CD4-positive, alpha-beta T cell (primary cell): ENCODE results near the gene PLN. TPM values are rescaled to one million over a fixed set of nuclear protein-coding genes. Genes with fewer than 3 reads are reported as not detected.

ENCODE experiments used
- ATAC-seq: fragments of 200-7000 bp; cut with Tn5 transposase; one replicate; pipeline ENCODE4 v1.10.0; 2022; ENCODE audit warnings: mild to moderate bottlenecking; ENCODE audit not compliant: poor library complexity
- CTCF ChIA-PET: fragments of 350-600 bp; sonication (Branson Sonifier 250); formaldehyde crosslinking; loops from one replicate; lab custom pipeline; 2021; ENCODE audit warnings: antibody characterized with exemption, inconsistent platforms; lab: Charles Lee
- POLR2A ChIA-PET: fragments of 350-600 bp; sonication (Branson Sonifier 250); formaldehyde crosslinking; loops from one replicate; lab custom pipeline; 2021; ENCODE audit warnings: antibody characterized with exemption, inconsistent platforms; lab: Charles Lee
- DNase-seq, 14 experiments: peaks; one replicate each; pipeline ENCODE4 v3.0.0-alpha.2; 2013 to 2020; ENCODE audit warnings: mixed read lengths in 2 of 14
- H3K27ac ChIP-seq, 2 donors: one replicate each; pipeline versions ENCODE4 v1.5.1 to v1.7.0; 2013; ENCODE audit warnings: low read length in 2 of 2, low read depth in 1 of 2, mild to moderate bottlenecking in 1 of 2
- H3K27me3 ChIP-seq, 2 experiments: 1 replicate in 1 of 2; 2 replicates in 1 of 2; pipeline versions ENCODE4 v1.6.1 to v1.7.0; 2013; ENCODE audit warnings: low read length in 2 of 2, control low read depth in 1 of 2, mild to moderate bottlenecking in 1 of 2, moderate library complexity in 1 of 2; ENCODE audit not compliant: insufficient read depth in 2 of 2, control insufficient read depth in 1 of 2
- H3K36me3 ChIP-seq: one replicate; pipeline ENCODE4 v1.6.1; 2013; ENCODE audit warnings: low read length, control low read depth; ENCODE audit not compliant: insufficient read depth
- H3K4me1 ChIP-seq: one replicate; pipeline ENCODE4 v1.6.1; 2013; ENCODE audit warnings: low read length, control low read depth; ENCODE audit not compliant: insufficient read depth
- H3K4me3 ChIP-seq: one replicate; pipeline ENCODE4 v1.5.1; 2013; ENCODE audit warnings: mild to moderate bottlenecking, low read length, moderate library complexity
- H3K9me3 ChIP-seq, 2 experiments: 1 replicate in 1 of 2; 2 replicates in 1 of 2; pipeline versions ENCODE4 v1.6.1 to v1.7.0; 2013; ENCODE audit warnings: low read length in 2 of 2, mild to moderate bottlenecking in 2 of 2, control low read depth in 1 of 2, moderate library complexity in 1 of 2; ENCODE audit not compliant: control insufficient read depth in 1 of 2, insufficient read depth in 1 of 2
- H3K27ac Mint-ChIP-seq: one replicate; pipeline ENCODE4 v1.8.0; 2020; ENCODE audit warnings: mixed read lengths
- H3K27me3 Mint-ChIP-seq: one replicate; pipeline ENCODE4 v1.8.0; 2021; ENCODE audit warnings: mixed read lengths
- H3K36me3 Mint-ChIP-seq: one replicate; pipeline ENCODE4 v1.8.0; 2021; ENCODE audit warnings: low read depth, mixed read lengths
- H3K4me1 Mint-ChIP-seq: one replicate; pipeline ENCODE4 v1.8.0; 2021; ENCODE audit warnings: low read depth, mixed read lengths
- H3K4me3 Mint-ChIP-seq: one replicate; pipeline ENCODE4 v1.8.0; 2020; ENCODE audit warnings: mild to moderate bottlenecking, mixed read lengths
- H3K9me3 Mint-ChIP-seq: one replicate; pipeline ENCODE4 v1.8.0; 2020; ENCODE audit warnings: mixed read lengths
- CTCF ChIP-seq: fragments of 200-600 bp; IDR thresholded peaks from one replicate; pipeline ENCODE4 v1.8.0; 2022; ENCODE audit warnings: antibody characterized with exemption, mild to moderate bottlenecking
- intact Hi-C, 2 experiments: fragments of 100-400 bp; cut with DNase I in 1 of 2; cut with micrococcal nuclease in 1 of 2; formaldehyde crosslinking; loops; one replicate each; pipeline versions ENCODE4 v1.15.1 to v1.9.0; 2023 to 2025; cut with DNase I, micrococcal nuclease
- total RNA-seq, 174 experiments: library from RNA in 2 of 174; stranded (reverse) in 2 of 174; gene quantifications; one replicate each; pipeline ENCODE4 v1.2.3 and lab custom pipeline; 2021 to 2026

PLN gene
- total RNA-seq, 2 experiments from 2014 or later: not detected

- H3K27ac Mint-ChIP-seq: peak overlapping the region; percentile 89
- TF ChIP-seq CTCF: no peak
- peaks cover 6% of the 10 kb centered on the region for H3K36me3 ChIP-seq
- no peaks in the 10 kb centered on the region for H3K27me3 ChIP-seq
- no peaks in the 10 kb centered on the region for H3K27me3 Mint-ChIP-seq
- H3K4me3 Mint-ChIP-seq: peak overlapping the region; percentile 74
- ChIA-PET POLR2A (interaction anchor here (0.6 to 1.6 kb wide), 10 partner anchors 11 to 956 kb away, joined by 3 to 20 read pairs (median 4); partner anchors contain the start of genes CEP85L, GOPC and PLN), CTCF (interaction anchor here (1.3 to 1.4 kb wide), 2 partner anchors 93 to 519 kb away, joined by 3 read pairs; partner anchors contain the start of gene CEP85L)
- no peaks in the 10 kb centered on the region for H3K9me3 Mint-ChIP-seq
- peak overlapping the region; percentile 25 for H3K4me3 ChIP-seq
- ATAC-seq (peak; percentile 93), DNase-seq (peak in 7 of 14 experiments; percentile 6 to 86 (median 53))
- H3K9me3 ChIP-seq: no peaks in the 10 kb centered on the region
- H3K4me1 ChIP-seq: peaks cover 13% of the 10 kb centered on the region
- peaks cover 34% of the 10 kb centered on the region for H3K36me3 Mint-ChIP-seq
- peaks cover 43% of the 10 kb centered on the region for H3K4me1 Mint-ChIP-seq
- peak overlapping the region; percentile 59 to 78 for H3K27ac ChIP-seq
- intact Hi-C loops: loop anchor here in 1 of 2 experiments (10.0 kb wide), 2 partner anchors 884 to 954 kb away; partner anchors contain the start of genes GOPC and NUS1
These were observed 10.5 kb downstream of the PLN start for GRCh38 chr6:118558464-118559217.

GRCh38 chr6:118559659-118560058, 11.6 kb downstream of the PLN start:
- H3K27ac Mint-ChIP-seq: peak overlapping the region; percentile 89
- no peaks in the 10 kb centered on the region for H3K9me3 Mint-ChIP-seq
- ATAC-seq: no peak

GRCh38 chr6:118562248-118562647, 14.2 kb downstream of the PLN start:
- peak overlapping the region; percentile 10 for H3K27ac Mint-ChIP-seq
- Histone ChIP-seq H3K27me3 (no peaks in the 10 kb centered on the region), H3K9me3 (no peaks in the 10 kb centered on the region), H3K27ac (no peak overlapping the region), H3K4me3 (no peak overlapping the region), H3K4me1 (peaks cover 20% of the 10 kb centered on the region), H3K36me3 (peaks cover 12% of the 10 kb centered on the region)
- no peak for TF ChIP-seq CTCF
- H3K27me3 Mint-ChIP-seq: no peaks in the 10 kb centered on the region
- intact Hi-C loops: loop anchor here in 1 of 2 experiments (5.0 to 10.0 kb wide), 3 partner anchors 173 to 550 kb away; partner anchors contain the start of gene ASF1A
- POLR2A ChIA-PET: no interaction called here
- no peaks in the 10 kb centered on the region for H3K9me3 Mint-ChIP-seq
- CTCF ChIA-PET: no interaction called here
- peaks cover 31% of the 10 kb centered on the region for H3K36me3 Mint-ChIP-seq
- peaks cover 46% of the 10 kb centered on the region for H3K4me1 Mint-ChIP-seq
- no peak overlapping the region for H3K4me3 Mint-ChIP-seq
- ATAC-seq (no peak), DNase-seq (no peak)

More at GRCh38 chr6:118559659-118560058, 11.6 kb downstream of the PLN start:
- no peak for DNase-seq
- H3K4me1 ChIP-seq: peaks cover 13% of the 10 kb centered on the region
- H3K36me3 ChIP-seq: peaks cover 7% of the 10 kb centered on the region
- H3K27me3 Mint-ChIP-seq: no peaks in the 10 kb centered on the region
- no peaks in the 10 kb centered on the region for H3K9me3 ChIP-seq
- peak overlapping the region; percentile 7 for H3K4me3 Mint-ChIP-seq
- ChIA-PET CTCF (interaction anchor here (1.4 kb wide), 1 partner anchor 92 kb away, joined by 3 read pairs; the partner anchor contains the start of gene CEP85L), POLR2A (interaction anchor here (1.4 to 1.6 kb wide), 2 partner anchors 150 to 957 kb away, joined by 6 to 20 read pairs; partner anchors contain the start of gene GOPC)
- H3K27ac ChIP-seq: peak overlapping the region; percentile 36 to 78
- no peak overlapping the region for H3K4me3 ChIP-seq
- peaks cover 43% of the 10 kb centered on the region for H3K4me1 Mint-ChIP-seq
- peaks cover 36% of the 10 kb centered on the region for H3K36me3 Mint-ChIP-seq
- TF ChIP-seq CTCF: no peak
- intact Hi-C loops: loop anchor here in 1 of 2 experiments (5.0 to 10.0 kb wide), 5 partner anchors 175 to 955 kb away; partner anchors contain the start of genes ASF1A, GOPC and NUS1
- H3K27me3 ChIP-seq: no peaks in the 10 kb centered on the region
